Amygdala (tissue), 56 donors: ENCODE measurements around the gene DMXL2.
"Not testable (repeated sequence)": the region's sequence is repeated elsewhere in the genome, so short reads cannot be mapped to it uniquely, and the experiment has no call there.

Source experiments
- DNase-seq, 56 donors: peaks; one replicate each; lab custom pipeline; 2025; lab: John Stamatoyannopoulos, UW

Gene DMXL2

DNA sequence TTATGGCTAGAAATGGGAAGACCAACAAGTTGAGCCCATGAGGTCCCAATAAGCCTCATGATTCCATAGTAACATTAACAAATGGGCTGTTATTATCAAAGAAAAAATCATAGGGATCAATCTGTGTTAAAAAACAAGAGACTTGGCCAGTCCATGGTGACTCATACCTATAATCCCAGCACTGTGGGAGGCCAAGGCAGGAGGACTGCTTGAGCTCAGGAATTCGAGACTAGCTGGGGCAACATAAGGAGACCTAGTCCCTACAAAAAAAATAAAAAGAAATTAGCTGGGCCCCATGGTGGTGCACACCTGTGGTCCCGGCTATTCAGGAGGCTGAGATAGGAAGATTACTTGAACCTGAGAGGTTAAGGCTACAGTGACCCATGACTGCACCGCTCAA lies 124.8 kb downstream of the DMXL2 start:
- DNase-seq, result no peak

DNA sequence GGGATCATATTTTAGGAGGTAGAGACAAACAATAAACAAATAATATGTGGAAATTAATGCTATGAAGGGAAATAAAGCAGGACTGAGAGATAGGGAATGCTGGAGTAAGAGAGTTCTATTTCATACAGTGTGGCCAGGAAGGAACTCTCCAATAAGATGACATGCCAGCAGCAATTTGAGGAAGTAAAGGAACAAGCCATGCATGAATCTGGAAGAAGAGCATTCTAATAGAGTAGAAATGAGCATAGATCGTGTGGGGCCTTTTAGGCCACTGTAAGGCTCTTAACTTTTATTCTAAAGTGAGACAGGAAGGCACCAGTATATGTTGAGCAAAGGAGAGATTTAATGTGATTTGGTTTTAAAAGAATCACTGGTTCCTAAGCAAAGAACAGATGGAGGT lies 126.3 kb downstream of the DMXL2 start:
- DNase-seq, result no peak

DNA sequence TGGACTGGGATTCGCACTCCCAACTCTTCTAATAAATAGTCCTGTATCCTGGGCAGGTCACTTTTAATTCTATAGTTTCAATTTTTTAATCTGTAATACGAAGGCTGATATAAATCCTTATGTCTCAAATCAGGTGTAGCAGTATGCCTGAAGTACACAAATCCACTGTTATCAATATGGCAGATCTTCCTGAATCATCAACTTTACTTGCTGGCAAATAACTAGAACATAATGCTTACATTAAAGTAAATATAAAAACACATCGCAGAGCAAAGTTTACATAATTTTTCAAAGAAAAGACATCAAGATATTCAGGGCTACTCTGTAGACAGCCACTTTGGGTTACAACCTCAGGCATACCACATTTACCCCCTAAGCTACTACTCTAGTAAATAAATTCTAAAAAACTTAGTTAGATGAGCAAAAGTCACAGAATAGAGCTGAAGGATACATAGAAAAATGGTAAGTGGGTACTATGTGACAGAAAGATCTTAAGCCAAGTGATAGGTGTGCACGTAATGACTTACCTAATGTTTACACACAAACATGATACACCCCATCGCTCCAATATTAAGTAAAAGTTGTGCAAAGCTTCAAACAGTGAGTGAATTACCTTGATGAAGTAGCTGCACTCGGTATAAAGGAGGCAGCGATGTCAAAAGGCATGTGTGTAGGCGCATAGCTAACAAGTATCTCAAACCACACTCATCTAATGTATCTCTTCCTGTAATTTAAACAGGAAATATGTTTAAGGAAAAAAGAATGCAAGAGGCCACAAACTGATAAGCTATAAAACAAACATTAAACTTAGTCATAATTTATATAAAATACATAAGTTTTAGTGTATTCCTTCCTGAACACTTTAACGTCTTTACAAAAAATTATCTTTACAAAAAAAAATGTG lies 127.9 kb downstream of the DMXL2 start:
- DNase-seq, result no peak

DNA sequence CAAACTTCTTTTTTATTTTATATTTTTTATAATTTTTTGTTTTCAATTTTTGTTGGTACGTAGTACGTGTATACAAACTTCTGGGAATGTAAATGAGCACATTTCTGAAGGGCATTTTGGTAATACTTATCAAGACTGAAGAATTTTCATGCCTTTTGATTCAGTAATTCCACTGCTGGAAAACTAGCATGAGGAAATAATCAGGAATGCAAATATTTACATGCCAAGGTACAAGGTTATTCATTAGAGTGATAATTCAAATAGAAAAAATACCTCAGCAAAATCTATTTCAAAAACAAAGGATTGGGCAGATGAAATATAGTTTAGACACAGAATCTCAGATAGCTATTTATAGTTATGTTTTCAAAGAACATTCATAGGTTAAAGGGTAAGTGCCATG lies 128.7 kb downstream of the DMXL2 start:
- DNase-seq, result no peak

DNA sequence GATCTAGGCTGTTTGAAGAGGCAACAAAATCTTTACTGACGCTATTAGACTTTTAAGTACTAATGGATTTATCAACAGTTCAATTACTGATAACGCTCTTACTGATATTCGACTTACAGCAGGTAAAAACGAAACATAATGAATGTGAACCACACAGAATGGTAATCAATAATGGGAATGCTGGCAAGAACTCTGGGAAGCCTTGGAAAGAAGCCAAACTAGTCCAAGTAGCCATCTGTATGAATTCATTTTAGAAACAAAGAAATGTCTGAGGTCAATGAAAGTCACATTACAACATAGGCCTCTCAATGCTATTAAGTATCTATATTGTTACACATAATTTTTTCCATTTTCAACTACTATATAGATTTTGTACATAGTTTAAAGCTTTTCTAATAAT lies 130.0 kb downstream of the DMXL2 start:
- no peak for DNase-seq

DNA sequence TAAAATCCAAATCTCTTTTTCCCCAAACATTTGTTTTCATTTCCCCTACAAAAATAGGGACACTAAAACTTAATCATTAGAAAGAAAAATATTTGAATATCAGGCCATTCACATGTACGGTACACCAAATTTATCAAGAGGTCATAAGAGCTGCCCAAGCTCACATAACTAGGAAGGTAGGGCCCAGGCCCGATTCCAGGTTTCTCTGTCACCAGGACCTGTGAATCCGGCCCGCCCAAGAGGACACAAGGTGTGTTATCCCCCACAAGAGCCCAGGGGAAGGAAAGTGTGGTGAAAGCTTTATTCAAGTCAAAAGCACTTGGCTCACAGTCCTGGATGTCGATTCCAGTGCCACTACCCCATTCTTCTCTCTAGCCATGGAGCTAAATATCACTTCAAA lies 130.6 kb downstream of the DMXL2 start:
- DNase-seq, result no peak

DNA sequence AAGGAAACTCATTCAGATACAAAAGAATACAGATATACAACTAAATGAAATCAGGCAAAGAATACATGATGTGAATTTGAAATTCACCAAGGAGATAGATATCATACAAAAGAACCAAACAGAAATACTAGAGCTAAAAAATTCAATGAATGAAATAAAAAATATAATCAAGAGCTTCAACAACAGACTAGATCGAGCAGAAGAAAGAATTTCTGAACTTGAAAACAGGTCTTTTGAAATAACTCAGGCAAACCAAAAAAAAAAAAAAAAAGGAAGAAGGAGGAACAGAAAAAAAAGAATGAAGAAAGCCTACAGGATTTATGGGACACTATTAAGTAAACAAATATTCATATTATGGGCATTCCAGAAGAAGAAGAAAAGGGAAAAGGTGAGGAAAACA lies 137.8 kb downstream of the DMXL2 start:
- no peak for DNase-seq

DNA sequence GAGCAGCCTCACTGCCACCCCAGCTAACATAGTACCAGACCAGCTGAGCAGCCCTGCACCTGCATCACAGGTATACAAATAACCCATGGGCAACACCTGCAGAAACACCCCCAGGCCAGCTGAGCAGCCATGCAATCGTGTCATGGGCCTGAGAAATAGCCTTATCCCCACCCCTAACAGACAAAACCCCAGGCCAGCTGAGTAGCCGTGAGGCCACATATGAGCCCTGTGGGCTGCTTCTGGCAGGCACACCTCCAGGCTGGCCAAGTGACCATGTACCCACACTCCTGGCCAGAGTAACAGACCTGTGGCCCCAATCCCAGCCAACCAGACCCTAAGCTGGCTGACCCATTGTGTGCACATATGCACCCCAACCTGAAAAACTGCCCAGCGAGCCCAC lies 138.6 kb downstream of the DMXL2 start:
- no peak for DNase-seq

DNA sequence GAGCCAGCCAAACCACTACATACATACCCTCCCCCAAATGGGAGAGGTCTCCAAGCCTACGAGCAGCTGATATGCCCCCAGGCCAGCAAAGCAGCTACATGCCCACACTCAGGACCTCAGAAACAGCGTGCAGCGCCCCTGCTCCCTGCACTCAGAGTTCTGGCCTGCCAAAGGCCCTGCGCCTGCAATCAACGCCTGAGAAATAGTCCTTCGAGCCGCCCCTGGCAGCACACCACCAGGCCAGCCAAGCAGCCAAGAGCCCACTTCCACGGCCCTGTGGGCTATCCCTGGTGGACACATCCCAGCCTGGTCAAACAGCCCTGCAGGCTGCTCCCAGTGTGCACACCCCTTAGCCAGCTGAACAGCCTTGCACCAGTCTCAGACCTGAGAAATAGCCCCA lies 139.1 kb downstream of the DMXL2 start:
- no peak for DNase-seq

DNA sequence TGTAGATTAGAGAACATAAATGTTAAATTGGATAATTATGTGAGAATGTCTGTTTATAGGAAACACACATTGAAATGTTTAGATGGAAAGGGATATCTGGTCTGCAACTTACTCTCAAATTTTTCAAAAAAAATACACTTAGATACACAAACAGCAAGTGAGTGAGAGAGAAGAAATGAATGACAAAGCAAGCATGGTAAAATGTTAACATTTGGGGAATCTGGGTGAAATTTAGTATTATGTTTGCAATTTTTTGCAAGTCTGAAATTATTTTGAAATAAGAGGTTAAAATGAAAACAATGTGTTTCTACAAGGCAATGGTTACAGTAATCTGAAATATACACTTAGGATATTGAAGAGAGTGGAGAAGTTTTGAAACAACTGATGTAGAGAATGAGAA lies 146.8 kb downstream of the DMXL2 start:
- no peak for DNase-seq

DNA sequence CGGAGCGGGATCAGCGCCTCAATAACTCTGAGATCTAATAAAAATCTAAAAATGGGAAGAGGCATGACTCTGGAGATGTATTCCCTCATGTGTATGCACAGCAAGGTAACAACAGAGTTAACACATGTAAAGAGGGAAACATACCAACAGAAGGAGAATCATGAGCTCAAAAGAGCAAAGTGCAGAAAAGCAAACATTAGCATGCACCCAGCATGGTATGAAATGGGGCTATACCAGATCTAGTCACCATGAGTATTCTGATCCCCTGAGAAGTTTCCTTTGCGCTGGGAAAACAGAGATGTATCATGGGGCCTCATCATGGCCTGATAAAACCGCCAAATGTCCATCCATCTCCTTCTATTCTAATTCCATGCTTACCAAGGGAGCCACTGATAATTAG lies 152.1 kb downstream of the DMXL2 start:
- DNase-seq, result no peak

DNA sequence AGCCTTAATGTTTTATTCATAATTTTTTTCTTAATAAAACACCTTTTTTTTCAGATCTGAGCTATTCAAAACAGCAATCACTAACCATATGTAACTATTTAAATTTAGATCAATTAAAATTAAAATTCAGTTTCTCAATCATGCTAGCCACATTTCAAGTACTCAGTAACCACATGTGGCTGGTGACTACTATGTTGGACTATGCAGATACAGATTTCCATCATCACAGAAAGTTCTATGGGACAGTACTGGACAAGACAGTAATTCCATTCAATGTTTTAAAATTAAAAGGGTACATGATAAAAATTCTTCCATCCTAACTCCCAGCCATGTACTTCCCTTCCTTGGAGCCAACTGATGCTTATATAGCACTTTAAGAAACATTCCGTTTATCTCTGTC lies 161.8 kb downstream of the DMXL2 start:
- DNase-seq, result no peak

DNA sequence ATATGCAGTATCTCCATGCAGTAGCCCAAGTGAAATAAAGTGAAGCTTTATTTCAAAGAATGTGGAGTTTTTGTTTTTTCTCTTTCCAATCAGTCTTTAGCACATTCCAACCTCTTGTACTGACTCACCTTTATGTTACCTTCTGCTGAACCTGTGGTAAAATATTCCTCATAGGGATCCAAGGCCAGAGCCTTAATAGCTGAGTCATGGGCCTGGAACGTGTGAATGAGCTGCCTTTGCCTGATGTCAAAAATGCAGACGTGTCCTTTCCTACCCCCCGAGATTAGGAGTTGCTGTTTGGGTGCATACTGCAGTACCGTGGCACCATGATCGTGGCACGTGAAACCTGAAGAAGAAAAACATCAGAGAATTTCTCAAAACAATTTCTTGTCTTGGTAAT lies 172.6 kb downstream of the DMXL2 start:
- no peak for DNase-seq

DNA sequence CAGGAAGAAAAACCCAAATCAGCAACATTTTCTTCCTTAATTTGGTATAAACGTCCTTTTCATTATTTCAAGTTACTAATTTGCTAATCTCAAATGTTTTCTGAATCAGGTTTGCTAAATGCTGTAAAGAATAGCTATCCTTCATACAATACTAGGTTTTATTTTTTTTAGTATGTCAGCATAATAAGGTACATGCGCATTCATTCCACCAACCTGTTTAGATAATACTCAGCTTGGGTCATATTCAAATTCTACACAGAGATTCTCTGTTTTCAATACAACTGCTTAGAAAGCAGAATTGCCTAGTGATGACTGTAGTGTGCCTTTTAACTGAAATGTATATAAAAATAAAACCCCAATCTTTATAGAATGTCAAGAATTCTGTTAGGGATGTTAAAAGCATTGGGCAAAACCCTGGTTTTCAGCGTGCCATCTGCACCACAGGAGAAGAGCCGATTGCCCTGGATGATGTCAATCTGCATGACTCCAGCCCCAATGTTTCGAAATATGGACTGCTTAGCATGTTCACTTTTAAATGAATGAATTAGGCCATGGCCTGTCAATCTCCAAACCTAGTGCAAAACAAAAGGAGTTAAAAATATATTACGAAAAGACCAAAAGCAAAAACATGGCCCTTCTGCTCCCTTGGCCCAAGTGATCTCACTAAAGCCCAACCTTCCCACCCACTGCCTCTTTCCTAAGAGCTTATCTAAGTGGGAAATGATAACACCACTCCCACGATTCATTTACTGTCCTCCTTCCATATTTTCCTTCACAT lies 173.8 kb downstream of the DMXL2 start:
- no peak for DNase-seq

DNA sequence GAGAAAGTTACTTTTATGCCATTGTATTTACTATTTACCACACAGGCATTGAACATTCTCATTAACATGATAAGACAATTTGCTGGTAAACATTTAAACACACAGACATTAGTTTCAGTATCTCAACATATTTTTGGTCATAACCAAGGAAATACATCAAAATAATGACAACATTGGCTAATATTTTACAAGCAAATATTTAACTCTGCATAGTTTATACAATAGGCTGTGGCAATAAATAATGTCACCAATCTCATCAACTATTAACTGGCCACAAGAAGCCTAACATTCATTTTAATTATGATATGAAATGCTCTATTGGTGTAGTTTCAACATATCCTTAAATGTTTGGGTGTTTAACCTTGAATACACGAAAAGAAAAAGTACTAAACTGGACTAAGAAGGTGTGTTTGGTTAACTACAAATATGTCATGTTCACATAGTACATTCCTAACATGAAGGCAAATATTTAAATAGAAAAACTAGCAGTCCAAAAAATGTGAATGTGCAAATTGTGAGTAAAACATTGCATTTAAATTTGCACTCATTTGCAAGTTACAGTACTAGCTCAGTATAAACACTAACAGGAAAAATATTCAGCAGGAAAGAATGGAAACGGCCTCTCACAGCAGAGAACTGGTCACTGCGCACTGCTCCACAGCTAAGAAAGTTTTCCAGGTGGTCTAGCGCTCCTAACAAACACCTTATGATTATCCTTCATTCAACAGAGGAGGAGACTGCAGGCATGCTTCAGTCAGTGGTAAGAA lies 174.5 kb downstream of the DMXL2 start:
- no peak for DNase-seq

DNA sequence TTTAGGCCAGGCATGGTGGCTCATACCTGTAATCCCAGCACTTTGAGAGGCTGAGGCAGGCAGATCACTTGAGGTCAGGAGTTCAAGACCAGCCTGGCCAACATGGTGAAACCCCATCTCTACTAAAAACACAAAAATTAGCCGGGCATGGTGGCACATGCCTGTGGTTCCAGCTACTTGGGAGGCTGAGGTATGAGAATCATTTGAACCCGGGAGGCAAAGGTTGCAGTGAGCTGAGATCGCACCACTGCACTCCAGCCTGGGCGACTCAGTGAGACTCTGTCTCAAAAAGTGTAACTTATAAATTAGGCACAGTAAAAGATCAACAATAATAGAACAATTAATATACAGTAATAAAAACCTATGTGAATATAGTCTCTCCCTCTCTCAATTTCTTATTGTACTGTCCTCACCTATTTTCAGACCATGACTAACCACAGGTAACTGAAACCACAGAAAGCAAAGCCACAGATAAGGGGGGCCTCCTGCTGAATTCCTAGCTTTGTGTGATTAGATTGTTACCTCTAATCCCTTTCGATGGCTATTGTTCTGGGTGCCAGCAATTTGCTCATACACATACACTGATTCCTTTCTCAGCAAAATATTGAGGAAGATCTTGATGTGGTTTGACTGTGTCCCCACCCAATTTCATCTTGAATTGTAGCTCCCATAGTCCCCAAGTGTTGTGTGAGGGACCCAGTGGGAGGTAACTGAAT lies 176.4 kb downstream of the DMXL2 start:
- not testable (repeated sequence) for DNase-seq

DNA sequence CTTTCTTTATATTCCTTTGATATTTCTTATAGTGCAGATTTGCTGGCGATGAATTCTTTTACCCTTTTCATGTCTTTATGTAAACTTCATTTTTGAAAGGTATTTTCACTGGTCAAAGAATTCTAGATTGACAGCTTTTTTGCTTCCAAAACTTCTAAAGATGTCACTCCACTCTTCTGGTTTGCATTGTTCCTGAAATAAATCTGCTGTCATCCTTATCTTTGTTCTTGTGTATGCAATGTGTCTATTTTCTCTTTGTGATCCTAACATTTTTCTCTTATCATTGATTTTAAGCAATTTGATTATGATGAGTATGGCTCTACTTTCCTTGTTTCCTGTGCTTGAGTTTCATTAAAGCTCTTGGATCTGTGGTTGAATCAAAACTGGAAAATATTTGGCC lies 177.8 kb downstream of the DMXL2 start:
- no peak for DNase-seq

DNA sequence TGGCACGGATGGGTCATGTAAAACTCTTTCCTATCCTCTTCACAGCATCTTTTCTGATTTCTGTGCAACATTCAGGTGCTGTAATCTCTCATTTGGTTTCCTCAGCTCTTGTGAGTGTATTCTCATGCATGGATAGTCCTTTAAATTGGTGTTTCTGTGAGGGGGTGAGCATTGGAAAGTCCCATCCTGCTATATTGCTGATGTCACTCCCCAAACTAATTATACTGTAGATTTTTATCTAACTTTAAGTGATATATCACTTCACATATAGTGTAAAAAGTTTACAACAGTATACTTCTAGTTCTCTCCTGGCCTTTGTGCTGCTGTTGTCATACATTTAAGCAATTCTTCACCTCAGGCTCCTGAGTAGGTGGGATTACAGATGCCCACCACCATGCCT lies 178.5 kb downstream of the DMXL2 start:
- no peak for DNase-seq

DNA sequence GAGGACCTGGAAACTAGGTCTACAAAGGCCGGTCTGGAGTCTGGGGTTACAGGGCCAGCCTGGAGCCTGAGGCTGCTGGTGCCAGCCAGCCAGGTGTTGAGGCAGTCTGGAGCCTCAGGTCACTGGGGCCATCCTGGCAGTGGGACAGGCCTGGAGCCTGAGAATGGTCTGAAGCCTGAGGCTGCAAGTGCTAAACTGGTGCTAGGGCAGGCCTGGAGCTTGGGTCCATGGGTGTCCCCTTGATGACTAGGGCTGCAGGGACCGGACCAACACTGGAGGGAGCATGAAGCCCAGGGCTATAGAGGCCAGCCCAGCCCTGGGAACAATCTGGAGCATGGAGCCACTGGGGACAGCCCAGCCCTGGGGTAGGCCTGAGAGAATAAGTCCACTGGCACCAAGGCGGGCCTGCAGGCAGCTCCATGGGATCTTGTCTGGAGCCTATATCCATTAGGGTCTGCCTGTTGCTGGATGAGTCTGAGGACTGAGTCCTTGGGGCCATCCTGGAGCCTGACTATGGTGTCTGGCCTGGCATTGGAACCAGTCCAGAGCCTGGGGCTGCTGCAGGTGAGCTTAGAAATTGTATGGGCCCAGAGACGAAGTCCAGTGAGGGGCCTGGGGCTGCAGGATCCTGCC lies 179.2 kb downstream of the DMXL2 start:
- no peak for DNase-seq

DNA sequence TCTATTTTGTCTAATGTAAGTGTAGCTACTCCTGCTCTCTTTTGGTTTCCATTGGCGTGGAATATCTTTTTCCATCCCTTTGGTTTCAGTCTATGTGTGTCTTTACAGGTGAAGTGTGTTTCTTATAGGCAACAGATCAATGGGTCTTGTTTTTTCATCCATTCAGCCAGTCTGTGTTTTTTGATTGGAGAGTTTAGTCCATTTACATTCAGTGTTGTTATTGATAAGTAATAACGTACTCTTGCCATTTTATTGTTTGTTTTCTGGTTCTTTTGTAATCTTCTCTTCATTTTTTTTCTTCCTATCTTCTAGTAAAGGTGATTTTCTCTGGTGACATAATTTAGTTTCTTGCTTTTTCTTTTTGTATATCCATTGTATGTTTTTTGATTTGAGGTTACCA lies 184.0 kb downstream of the DMXL2 start:
- no peak for DNase-seq
